Activated CD8-positive, alpha-beta memory T cell treated with anti-CD3 and anti-CD28 coated beads, Interleukin-2, amount 50 U/mL, for 1 hour (primary cell): ENCODE results near the gene OOSP1.
"Not testable (repeated sequence)": the region's sequence is repeated elsewhere in the genome, so short reads cannot be mapped to it uniquely, and the experiment has no call there.

ENCODE experiments used
- DNase-seq: peaks from one replicate; pipeline ENCODE4 v3.0.0-alpha.2; 2020; ENCODE audit errors: extremely low read depth

OOSP1 gene, protein sequence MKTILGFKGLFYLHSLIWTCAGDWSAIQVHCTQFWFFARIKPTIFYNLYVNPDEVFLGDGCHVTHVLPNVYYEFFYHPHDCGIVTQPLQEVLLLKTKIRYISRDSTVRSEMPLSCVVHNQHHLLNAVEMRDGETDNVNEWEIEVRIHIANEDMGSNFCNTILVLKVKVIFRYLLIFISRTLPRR

DNA sequence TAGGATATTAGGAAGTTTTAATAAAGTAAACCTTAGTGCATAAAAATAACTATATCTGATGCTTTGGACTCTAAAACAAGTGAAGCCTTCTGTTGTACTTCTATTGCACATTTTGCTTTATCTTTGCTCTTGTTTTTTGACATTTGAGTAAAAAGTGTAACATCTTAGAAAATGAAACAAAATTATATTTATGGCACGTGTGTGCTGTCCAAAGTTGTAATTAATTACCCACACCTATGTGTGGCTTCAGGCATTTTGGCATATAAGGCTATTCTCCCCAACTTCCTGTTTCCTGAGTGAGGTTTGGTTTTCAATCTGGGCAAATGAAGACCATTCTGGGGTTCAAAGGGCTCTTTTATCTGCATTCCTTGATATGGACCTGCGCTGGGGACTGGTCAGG is at the start of gene OOSP1:
OOSP1 (plus strand) TSS at position 301 of the 400 bp plus-strand sequence; CDS start at position 324, 23 bp downstream.
- no peak for DNase-seq

DNA sequence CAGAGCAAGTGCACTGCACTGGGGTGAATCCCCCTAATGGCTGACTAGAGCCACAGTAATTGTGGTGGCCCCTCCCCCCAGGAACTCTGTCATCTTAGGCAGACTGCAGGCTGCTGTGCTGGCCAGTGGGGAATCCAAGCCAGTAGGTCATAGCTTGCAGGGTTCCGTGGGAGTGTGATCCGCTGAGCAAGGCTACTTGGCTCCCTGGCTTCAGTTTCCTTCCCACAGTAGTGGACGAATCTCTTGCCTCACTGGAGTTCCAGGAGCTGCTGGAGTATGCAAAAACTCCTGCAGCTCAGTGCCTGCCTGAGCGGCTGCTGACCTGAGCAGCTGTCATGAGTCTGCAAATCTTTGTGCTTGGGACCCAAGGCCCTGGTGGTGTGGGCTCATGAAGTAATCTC is 46.5 kb upstream of the OOSP1 start:
- no peak for DNase-seq

GRCh38 chr11:59894616-59895015 is 43.6 kb upstream of the OOSP1 start:
- DNase-seq: no peak

- no peak for DNase-seq
These were observed 40.2 kb upstream of the OOSP1 start for GRCh38 chr11:59898046-59898445.

- no peak for DNase-seq
These were observed 39.6 kb upstream of the OOSP1 start for GRCh38 chr11:59898650-59899049.

- no peak for DNase-seq
These were observed 38.7 kb upstream of the OOSP1 start for GRCh38 chr11:59899532-59899931.

DNA sequence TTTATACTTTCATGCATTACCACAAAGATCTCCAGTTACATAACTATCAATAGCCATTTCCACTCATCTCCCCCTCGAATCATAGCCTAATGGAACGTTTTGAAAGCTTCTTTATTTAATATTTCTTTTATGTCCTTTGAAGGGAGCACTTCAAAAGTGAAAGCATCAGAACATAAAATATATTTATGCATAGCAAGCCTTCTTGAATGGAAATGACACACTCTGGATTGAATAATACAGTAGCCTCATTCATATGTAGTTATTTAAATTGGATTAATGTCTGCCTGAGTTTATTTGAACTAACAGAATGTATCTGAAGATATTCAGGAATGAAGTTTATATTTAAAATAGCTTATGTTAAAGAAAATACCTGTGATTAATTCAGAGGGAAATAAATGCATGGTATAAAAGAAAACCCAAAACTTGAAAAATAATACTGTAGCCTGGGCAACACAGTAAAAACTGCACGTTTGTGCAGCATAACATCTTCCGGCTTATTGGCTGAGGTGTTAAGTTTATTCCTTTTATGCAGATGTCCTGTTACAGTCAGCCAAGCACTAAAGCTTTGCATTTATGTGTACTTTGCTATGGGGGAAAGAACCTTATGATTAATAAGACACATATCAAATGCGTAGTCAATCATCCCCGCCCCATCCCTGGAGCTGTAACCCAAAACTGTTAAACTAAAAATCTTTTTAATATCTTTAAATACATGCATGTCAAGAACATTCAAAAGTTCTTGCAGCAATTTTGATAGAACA is 37.7 kb upstream of the OOSP1 start:
- no peak for DNase-seq

DNA sequence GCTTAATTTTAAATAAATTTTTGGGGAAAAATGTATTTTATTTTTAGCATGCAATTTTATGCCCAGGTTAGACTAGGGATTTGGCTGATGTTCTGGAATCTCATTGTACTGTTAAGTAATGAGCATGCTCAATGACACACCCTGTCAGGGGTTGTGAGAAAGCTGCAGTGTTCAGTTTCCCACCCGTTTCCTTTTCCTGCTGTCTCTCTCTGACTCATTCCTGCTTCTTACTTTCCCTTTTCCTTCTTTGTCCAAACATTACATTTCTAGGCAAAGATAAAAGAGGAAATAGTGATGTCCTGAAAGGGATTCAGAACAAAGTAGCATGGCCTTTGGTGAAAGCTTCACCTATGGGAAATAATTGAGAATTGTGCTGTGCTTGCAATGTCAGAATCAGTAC is 36.9 kb upstream of the OOSP1 start:
- DNase-seq: no peak

- DNase-seq: not testable (repeated sequence)
These were observed 34.7 kb upstream of the OOSP1 start for GRCh38 chr11:59903569-59903968.

DNA sequence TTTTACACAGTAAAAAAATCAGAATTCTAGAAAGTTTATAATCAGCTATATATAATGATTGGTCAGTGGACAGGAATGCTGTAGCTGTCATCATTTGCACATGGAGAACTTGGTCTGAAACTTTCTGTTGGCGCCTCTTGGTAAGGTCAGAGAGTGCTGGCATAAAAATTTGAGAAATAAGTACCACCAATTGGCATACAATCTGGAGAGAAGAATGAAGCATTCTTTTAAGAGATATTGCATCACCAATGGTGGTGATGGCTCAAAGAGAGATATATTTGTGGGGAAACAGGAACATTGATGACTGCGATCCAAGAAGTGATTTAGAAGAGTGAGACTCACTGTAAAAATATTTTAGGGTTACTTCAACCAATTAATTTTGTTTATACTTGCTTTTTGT is 19.8 kb upstream of the OOSP1 start:
- DNase-seq: no peak

GRCh38 chr11:59918987-59919589 is 19.1 kb upstream of the OOSP1 start:
- DNase-seq: no peak

DNA sequence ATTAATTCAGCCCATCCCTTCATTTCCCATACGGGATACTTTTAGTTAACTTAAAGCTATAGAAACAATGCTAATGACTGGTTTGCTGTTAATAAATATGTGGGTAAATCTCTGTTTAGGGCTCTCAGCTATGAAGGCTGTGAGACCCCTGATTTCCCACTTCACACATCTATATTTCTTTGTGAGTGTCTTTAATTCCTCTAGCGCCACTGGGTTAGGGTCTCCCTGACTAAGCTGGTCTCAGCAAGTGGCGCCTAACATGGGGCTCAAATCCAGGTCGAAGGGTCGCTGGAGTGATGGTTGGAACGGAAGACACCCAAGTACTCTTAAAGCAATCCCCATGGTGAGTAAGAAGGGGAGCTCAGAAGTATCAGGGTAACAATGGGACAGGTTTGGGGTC is 14.4 kb upstream of the OOSP1 start:
- DNase-seq: no peak

DNA sequence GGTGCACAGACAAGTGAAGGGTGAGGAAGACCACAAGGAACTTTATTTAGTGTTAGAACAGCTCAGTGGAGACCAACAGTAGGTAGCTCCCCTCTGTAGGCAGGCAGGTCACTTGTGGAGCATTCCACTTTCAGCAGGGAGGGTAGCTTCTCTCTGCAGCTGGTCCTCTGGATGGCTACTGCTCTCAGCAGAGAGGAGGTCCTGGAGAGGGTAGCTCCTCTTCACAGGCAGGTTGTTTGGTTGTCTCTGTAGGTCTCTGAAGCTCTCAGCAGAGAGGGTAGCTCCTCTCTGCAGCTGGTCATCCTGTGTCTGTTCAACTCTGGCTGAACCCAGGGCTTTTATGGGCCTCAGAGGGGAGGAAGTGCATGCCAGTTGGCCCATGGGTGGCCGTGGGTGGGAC is 6.5 kb upstream of the OOSP1 start:
- no peak for DNase-seq

GRCh38 chr11:59938718-59939117 is 486 bp downstream of the OOSP1 start:
- no peak for DNase-seq

DNA sequence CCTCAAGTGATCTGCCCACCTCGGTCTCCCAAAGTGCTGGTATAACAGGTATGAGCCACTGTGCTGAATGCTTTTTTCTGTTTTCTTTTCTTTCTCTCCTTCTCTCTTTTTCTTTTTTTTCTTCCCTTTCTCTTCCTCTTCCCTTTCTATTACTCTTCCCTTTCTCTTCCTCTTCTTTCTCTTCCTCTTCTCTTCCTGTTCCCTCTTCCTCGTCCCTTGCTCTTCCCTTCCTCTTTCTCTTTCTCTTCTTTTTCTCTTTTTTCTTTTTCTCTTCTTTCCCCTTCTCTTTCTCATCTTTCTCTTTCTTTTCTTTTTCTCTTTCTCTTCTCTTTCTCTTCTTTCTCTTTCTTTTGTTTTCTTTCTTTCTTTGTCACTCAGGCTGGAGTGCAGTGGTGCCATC is 1.2 kb downstream of the OOSP1 start:
- DNase-seq: no peak

GRCh38 chr11:59941091-59941490 is 2.9 kb downstream of the OOSP1 start:
- no peak for DNase-seq

GRCh38 chr11:59943997-59944714 is 5.9 kb downstream of the OOSP1 start:
- DNase-seq: no peak

- no peak for DNase-seq
These were observed 6.5 kb downstream of the OOSP1 start for GRCh38 chr11:59944720-59945119.

- no peak for DNase-seq
These were observed 15.4 kb downstream of the OOSP1 start for GRCh38 chr11:59953463-59954218.

DNA sequence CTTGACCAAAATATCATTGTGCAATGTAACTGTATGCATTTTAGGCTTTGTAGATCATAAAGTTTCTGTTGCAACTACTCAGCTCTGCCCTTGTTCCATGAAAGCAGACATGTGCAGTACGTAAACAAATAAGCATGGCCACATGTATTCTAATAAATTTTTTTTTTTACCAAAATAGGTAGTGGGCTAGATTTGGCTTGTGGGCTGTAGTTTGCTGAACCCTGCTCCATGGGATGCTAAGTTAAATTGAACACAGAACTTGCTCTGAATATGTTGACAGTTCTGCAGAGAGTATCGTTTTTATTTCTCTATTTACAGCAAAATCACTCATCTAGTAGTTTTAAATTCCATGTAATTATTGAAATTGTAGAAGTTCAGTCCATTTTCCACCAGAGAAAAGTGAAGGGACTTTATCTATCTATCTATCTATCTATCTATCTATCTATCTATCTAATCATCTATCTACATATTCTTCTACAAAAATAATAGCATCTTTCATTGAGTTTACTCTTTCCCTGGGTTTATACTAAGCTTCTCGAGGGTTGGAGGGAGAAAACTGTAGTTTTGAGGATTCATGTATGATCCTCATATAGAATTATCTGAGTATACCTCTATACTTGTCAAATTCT is 16.1 kb downstream of the OOSP1 start:
- DNase-seq: no peak

DNA sequence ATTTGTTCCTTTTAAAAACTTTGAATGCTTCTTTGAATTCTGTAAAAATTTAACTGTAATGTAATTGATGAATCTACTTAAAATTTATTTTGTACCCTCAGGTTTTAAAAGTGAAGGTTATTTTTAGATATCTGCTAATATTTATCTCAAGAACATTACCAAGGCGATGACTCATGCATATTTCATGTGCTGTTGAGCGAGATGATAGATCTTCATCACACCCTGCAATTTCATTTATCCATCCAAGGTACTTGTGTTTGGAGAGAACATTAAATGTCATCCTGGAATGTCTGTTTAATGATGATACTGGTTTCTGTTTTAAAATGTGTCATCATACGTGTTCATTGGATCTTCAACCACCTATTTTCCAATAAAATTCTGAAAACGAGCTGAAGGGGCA is 18.9 kb downstream of the OOSP1 start:
- no peak for DNase-seq
